HT1080 (cell line): Measurements from ENCODE around the gene RNU7-1. TPM values are rescaled to one million over a fixed set of nuclear protein-coding genes. Genes with fewer than 3 reads are reported as not detected.

Experiments
- DNase-seq: peaks from one replicate; pipeline ENCODE4 v3.0.0-alpha.2; 2015; ENCODE audit warnings: low read depth
- total RNA-seq: library from RNA; depleted of rRNA; stranded (reverse); fragments of >200 nt; shearing (Covaris generic); gene quantifications from 2 replicates; pipeline ENCODE4 v1.2.3, GENCODE V29; 2014

The RNU7-1 gene
- total RNA-seq, 1 experiment from 2014 or later, result not detected

DNA sequence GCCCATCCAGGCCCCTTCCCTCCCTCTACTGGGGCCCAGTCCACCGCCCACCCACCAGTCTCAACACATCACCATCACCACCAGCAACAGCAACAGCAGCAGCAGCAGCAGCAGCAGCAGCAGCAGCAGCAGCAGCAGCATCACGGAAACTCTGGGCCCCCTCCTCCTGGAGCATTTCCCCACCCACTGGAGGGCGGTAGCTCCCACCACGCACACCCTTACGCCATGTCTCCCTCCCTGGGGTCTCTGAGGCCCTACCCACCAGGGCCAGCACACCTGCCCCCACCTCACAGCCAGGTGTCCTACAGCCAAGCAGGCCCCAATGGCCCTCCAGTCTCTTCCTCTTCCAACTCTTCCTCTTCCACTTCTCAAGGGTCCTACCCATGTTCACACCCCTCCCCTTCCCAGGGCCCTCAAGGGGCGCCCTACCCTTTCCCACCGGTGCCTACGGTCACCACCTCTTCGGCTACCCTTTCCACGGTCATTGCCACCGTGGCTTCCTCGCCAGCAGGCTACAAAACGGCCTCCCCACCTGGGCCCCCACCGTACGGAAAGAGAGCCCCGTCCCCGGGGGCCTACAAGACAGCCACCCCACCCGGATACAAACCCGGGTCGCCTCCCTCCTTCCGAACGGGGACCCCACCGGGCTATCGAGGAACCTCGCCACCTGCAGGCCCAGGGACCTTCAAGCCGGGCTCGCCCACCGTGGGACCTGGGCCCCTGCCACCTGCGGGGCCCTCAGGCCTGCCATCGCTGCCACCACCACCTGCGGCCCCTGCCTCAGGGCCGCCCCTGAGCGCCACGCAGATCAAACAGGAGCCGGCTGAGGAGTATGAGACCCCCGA, 6.8 kb upstream of the RNU7-1 start:
- DNase-seq, result no peak

DNA sequence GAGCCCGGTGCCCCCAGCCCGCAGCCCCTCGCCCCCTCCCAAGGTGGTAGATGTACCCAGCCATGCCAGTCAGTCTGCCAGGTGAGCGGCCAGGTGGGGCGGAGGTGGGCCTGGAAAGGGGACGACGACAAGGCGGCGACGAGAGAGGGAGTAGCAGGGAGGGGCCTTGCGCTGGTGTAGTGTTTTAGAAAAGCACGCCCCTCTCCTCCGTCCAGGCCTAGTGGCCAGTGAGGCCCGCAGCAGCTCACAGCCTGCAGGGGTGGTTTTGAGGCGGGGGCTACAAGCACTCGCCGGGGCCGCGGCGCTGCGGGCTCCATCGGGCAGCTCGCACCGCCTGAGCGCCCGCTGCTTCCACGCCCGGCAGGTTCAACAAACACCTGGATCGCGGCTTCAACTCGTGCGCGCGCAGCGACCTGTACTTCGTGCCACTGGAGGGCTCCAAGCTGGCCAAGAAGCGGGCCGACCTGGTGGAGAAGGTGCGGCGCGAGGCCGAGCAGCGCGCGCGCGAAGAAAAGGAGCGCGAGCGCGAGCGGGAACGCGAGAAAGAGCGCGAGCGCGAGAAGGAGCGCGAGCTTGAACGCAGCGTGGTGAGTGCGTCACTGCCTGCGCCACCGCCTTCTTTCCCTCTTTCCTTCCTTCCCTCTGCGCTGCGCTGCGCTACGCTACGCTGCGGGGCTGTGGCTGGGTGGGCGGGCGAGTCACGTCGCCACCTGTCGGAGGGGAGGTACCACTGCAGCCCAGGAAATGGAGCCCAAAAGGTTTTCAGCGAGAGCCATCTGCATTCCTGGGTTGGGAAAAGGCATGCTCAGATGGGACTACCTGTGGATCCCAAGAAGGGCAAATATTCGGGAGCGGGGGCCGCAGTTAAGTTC, 5.9 kb upstream of the RNU7-1 start:
- DNase-seq, result peak; percentile 93

DNA sequence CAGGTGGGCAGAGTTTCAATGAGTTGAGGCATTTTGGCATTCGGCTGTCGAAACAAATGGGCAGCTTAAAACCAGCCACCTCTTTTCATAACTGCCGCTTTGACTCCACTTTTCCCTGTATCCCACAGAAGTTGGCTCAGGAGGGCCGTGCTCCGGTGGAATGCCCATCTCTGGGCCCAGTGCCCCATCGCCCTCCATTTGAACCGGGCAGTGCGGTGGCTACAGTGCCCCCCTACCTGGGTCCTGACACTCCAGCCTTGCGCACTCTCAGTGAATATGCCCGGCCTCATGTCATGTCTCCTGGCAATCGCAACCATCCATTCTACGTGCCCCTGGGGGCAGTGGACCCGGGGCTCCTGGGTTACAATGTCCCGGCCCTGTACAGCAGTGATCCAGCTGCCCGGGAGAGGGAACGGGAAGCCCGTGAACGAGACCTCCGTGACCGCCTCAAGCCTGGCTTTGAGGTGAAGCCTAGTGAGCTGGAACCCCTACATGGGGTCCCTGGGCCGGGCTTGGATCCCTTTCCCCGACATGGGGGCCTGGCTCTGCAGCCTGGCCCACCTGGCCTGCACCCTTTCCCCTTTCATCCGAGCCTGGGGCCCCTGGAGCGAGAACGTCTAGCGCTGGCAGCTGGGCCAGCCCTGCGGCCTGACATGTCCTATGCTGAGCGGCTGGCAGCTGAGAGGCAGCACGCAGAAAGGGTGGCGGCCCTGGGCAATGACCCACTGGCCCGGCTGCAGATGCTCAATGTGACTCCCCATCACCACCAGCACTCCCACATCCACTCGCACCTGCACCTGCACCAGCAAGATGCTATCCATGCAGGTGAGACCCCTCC, 5.0 kb upstream of the RNU7-1 start:
- DNase-seq, result no peak

DNA sequence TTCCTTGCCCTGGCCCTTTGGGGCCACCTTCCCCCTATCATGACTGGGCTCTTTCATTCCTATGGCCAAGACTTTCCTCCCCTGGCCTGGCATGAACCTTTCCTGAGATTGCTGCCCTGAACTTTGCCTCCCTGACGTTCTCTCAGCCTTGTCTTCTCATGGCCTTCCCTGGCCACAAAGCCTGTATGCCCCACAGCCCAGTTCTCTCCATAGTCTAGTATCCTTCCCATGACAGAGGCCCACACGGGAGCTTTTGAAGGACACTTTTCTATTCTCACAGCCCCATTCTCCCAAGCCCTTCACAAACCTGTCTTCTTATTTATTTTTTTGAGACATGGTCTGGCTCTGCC, 4.5 kb upstream of the RNU7-1 start:
- DNase-seq, result no peak

DNA sequence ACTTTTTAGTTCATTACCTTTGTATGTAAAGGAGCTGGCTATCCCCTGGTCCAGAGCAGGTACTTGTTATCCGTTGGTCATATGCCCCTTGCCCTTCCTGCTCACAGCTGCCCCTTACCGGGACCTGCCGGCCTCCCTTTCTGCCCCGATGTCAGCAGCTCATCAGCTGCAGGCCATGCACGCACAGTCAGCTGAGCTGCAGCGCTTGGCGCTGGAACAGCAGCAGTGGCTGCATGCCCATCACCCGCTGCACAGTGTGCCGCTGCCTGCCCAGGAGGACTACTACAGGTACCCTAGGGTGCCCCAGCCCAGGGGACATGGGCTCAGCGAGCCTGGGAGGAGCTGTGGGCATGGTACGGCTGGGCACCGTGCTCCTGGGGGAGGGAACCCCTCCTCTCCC, 2.3 kb upstream of the RNU7-1 start:
- DNase-seq, result no peak

DNA sequence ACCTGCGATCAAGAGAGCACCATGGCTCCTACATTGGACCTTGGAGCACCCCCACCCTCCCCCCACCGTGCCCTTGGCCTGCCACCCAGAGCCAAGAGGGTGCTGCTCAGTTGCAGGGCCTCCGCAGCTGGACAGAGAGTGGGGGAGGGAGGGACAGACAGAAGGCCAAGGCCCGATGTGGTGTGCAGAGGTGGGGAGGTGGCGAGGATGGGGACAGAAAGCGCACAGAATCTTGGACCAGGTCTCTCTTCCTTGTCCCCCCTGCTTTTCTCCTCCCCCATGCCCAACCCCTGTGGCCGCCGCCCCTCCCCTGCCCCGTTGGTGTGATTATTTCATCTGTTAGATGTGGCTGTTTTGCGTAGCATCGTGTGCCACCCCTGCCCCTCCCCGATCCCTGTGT, 1.8 kb upstream of the RNU7-1 start:
- DNase-seq, result no peak

DNA sequence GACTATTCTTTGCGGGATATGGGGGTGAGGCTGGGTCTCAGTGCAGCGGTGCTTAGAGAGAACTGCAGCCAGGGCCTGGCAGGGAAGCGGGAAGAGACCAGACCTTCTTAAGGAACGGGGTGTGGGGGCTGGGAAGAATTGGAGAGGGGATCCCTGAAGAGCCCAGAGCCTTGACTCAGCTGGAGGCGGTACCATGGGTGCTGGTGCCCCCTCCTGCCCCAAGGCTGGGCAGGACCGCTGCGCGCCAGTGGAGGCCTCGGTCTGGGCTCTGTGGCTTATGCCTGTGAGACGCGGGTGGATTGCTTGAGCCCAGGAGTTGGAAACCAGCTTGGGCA, 1.3 kb upstream of the RNU7-1 start:
- peak; percentile 47 for DNase-seq

DNA sequence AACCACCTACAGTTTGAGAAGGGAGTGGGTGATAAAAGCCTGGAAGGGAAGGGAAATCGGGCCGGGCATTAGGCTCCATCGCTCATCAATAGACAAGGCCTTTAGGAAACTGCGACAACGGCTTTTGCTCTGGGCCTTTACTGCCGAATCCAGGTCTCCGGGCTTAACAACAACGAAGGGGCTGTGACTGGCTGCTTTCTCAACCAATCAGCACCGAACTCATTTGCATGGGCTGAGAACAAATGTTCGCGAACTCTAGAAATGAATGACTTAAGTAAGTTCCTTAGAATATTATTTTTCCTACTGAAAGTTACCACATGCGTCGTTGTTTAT, 261 bp upstream of the RNU7-1 start:
- DNase-seq, result no peak

DNA sequence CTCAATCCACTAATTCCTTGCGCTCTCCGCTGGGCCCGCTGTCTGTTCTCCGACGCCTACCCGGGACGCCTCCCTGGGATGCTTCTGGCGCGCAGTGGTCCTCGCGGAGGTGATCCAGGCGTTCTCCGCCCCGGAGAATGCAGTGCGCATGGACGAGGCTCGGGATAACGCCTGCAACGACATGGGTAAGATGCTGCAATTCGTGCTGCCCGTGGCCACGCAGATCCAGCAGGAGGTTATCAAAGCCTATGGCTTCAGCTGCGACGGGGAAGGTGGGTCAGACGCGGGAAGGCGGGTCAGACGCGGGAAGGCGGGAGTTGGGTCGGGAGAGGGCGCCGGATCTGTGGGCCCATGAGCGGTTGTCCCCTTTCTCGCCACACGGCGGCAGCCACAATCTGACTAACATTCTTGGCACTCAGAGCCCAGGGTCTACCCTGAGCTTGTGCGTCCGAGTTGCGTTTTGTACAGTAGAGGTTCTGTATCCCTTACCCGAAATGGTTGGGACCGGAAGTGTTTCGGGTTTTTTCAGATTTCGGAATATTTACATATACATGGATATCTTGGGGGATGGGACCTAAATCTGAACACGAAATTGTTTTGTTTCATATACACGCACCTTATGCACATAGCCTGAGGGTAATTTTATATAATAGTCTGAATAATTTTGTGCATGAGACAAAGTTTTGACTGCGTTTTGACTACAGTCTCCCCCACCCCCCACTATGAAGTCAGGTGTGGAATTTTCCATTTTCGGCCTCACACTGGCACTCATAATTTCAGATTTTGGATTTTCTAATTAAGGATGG, 968 bp downstream of the RNU7-1 start:
- peak; percentile 92 for DNase-seq

DNA sequence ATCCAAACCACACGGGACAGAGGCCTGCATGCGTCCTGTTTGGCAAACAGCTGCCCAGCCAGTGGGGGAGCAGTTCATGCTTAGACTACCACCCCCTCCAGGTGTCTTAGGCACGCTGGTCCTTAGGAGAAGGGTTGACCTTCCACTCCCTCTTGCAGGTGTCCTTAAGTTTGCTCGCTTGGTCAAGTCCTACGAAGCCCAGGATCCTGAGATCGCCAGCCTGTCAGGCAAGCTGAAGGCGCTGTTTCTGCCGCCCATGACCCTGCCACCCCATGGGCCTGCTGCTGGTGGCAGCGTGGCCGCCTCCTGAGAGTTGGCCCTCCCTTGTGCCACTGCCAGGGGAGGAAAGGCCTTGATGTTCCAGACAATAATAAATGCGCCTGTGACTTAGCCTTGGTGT, 2.0 kb downstream of the RNU7-1 start:
- DNase-seq, result no peak

DNA sequence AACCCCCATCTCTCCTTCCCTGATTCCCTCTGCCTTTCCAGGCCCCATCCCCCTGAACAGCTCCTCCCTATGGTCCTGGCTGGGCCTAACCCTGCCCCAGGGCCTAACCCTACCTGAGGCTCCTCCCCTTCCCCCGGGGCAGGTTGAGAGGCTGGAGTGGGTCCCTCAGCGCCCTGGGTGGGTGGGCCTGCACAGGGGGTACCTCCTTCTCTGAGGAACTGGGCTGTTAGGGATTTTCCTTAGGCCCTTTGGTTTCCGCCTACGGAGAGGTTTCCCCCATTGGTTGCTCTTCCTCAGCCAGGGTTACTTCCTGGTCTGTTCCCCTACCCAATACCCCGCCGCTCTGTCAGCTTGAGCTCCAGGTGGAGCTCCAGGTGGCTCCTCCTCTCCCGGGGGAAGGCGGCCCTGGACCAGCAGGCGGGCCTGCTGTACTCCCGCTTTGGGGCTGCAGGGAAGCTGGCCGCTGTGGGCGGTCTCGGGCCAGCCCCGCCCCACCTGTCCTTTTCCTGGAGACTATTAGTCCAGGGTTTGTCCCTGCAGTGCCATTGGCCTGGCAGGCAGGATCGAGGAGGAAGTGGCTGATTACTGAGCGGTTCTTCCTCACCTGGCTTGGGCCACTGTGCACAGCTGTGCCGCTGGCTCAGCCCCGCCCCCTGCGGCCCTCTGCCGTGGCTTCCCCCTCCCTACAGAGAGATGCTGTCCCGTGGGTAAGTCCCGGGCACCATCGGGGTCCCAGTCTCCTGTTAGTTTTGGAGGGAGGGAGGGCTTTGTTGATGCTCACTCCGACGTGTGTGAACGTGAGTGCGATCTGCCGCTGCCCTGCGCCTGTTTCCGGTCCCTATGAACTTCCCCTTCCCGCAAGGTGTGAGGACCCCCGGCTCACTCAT, 2.7 kb downstream of the RNU7-1 start:
- no peak for DNase-seq

DNA sequence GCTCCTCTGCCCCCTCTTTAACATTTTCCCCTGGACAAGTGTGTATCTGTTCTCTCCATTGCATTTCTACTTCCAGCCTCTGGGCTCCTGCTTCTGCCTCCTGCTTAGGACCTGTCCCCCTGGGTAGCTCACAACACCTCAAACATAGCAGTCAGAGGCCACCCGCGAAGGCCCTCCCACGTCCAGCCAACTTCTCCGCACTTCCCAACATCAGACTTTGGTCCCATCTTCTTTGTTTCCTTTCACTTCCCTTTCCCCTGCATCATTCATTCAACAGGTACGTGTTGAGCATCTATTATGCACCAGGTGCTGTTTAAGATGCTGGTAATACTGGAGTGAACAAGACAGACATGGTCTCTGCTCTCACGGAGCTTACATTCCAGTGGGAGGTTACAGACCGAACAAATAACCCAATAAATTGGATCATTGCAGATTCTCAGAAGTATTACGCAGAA, 3.3 kb downstream of the RNU7-1 start:
- DNase-seq, result no peak

DNA sequence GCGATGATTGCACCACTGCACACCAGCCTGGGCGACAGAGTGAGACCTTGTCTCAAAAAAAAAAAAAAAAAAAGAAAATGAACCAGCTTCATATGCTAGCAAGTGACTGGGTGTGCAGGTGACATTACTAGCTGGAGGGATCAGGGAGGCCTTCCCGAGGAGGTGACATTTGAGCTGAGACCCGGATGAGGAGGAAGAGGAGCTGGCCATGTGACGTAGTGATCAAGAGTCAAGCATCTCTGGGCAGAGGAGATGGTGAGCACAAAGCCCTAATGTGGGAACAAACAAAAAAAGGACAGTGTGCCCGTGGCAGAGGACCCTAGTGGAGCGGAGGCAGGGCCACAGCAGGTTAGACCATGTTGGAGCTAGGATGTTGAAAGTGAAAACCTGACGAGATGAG, 4.0 kb downstream of the RNU7-1 start:
- no peak for DNase-seq

DNA sequence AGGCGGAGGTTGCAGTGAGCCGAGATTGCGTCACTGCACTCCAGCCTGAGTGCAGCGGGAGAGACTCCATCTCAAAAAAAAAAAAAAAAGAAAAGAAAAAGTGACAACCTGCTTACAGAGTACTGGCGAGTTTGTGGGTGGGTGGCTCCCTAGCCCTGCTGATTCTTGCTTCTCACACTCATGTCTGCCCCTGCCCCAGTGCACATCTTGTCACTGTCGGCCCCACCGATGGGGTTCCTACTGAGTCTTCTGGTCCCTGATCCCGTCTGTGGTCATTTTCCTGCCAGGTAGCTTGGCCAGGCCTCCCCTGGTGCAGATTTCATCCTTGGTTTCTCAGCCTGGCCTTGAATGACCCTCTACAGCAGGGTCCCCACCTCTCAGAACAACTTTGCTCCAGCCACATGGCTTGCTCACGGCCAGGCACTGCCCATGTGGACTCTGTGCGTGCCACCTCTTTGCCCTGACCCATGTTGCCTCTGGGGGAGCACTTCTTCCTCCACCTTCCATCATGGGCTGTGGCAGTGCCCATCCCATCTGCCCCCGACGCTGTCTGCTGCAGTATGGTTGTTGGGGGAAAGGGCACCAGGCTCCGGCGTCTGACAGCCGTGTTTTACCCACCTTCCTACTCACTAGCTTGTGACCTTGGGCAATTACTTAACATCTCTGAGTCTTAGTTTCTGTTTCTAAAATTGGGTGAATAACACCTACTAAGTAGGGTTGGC, 5.4 kb downstream of the RNU7-1 start:
- no peak for DNase-seq

DNA sequence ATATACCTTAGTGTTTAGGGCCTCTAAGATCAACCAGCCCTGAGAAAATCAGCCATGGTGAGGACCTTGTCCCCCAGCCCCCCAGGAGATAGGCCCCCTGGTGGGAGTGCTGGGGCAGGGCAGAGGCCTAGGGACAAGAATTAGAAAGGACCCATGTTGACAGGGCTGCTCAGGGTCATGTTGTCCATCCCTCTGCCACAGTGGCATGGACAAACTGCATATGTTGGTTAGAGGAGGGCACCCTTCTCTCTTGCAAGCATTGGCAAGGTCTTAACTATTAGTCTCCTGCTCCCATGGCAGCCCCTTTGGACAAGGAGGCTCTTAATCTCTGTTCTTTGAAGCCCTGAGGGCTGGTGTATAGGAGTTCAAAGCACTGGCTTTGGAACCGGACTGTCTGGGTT, 6.8 kb downstream of the RNU7-1 start:
- DNase-seq, result no peak

DNA sequence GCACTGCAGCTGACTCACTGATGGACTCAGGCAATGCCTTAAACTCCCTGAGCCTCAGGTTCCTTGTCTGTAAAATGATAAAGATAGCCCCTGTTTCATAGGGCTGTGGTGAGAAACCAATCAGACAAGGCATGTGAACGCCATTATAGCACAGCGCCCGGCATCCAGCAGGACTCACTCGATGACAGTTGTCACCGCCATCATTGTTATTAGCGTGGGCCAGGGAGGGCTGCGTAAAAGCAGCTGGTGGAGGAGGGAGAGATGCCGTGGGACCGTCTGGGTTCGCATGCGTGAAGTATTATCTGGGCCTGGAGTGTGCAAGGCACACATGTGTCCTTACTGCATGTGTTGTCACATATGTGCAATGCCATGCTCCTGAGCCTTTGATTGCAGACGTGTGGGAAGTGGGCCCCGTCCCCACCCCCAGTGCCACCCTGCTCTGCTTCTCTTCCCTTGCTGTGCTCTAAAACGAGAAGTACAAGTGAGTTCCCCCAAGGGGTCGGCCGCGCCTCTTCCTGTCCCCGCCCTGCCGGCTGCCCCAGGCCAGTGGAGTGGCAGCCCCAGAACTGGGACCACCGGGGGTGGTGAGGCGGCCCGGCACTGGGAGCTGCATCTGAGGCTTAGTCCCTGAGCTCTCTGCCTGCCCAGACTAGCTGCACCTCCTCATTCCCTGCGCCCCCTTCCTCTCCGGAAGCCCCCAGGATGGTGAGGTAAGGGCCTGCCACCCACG, 7.4 kb downstream of the RNU7-1 start, which contains the start of gene PTPN6:
Gene PTPN6 (plus strand): TSS at position 546 of the 730 bp plus-strand sequence. CDS start 157 bp downstream, at position 703.
- DNase-seq, result no peak

DNA sequence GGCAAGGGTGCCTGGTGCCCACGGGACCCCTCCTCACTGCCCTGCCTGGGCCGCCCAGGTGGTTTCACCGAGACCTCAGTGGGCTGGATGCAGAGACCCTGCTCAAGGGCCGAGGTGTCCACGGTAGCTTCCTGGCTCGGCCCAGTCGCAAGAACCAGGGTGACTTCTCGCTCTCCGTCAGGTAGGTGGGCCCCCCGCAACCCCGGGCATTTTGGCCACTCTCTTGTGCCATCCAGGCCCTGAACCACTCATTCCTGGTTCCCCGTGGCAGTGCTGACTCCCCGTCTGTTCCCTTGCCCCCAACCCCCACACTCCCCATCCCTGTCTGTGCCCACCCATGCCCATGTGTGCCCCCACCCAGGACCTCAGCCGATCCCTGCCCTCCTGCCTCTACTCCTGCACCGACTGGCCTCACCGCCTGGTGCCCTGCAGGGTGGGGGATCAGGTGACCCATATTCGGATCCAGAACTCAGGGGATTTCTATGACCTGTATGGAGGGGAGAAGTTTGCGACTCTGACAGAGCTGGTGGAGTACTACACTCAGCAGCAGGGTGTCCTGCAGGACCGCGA, 8.0 kb downstream of the RNU7-1 start:
- DNase-seq, result no peak
